CD1c-positive myeloid dendritic cell (primary cell): ENCODE data around the gene TIMM29.
A peak's percentile ranks its signal among the peaks of the same experiment; 100 is the strongest.
"Not testable (repeated sequence)": the region's sequence is repeated elsewhere in the genome, so short reads cannot be mapped to it uniquely, and the experiment has no call there.

ENCODE experiments used
- DNase-seq: peaks from one replicate; pipeline ENCODE4 v3.0.0-alpha.2; 2016; ENCODE audit errors: extremely low spot score

Gene TIMM29

DNA sequence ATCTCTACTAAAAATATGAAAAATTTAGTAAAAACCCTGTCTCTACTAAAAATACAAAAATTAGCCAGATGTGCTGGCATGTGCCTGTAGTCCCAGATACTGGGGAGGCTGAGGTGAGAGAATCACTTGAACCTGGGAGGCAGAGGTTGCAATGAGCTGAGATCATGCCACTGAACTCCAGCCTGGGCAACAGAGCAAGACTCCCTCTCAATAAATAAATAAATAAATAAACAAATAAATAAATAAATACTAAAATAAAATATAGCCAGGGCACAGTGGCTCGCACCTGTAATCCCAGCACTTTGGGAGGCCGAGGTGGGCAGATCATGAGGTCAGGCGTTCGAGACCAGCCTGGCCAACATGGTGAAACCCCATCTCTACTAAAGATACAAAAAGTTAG lies 14.8 kb downstream of the TIMM29 start:
- not testable (repeated sequence) for DNase-seq

DNA sequence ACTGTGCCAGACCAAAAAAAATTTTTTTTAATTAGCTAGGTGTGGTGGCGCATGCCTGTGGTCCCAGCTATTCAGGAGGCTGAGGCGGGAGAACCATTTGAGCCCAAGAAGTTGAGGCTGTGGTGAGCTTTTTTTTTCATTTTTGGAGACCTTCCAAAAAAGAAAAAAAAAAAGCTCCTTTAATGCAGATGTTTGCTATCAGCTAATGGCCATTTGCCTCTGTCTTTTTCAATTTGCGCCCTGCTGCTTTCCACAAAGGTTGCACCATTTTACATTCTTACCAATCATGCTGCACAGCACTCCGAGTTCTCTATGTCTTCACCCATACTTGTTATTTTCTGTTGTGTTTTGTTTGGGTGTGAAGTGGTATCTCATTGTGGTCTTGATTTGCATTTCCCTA lies 16.7 kb downstream of the TIMM29 start:
- no peak for DNase-seq

- no peak for DNase-seq
These were observed 18.5 kb downstream of the TIMM29 start for GRCh38 chr19:10946958-10947657.

GRCh38 chr19:10952809-10953208 lies 24.2 kb downstream of the TIMM29 start:
- DNase-seq = no peak

DNA sequence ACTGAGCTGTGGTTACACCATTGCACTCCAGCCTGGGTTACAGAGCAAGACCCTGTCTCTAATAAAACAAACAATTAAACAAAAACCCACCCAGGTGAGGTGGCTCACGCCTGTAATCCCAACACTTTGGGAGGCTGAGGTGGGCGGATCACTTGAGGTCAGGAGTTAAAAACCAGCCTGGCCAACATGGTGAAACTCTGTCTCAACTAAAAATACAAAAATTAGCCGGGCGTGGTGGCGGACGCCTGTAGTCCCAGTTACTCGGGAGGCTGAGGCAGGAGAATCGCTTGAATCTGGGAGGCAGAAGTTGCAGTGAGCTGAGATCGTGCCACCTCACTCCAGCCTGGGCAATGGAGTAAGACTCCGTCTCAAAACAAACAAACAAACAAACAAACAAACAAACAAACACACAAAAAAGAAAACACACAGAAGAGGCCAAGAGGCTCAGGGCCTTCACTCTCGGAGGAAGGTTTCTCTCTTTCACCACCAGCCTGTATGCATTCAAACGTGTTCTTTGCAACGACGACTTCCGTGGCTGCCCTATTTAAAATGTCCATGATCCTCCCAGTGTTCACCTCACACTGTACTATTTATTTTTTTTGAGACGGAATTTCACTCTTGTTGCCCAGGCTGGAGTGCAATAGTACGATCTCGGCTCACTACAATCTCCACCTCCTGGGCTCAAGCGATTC lies 30.8 kb downstream of the TIMM29 start:
- not testable (repeated sequence) for DNase-seq

GRCh38 chr19:10960314-10961072 lies 31.9 kb downstream of the TIMM29 start, which contains the start of gene SMARCA4:
TSS of gene SMARCA4 (plus strand) at chr19:10961030. CDS start at chr19:10984152, 23,122 bp downstream.
- peak; percentile 100 for DNase-seq

GRCh38 chr19:10961073-10961860 lies 32.7 kb downstream of the TIMM29 start:
- DNase-seq = no peak

- no peak for DNase-seq
These were observed 34.3 kb downstream of the TIMM29 start for GRCh38 chr19:10962863-10963262.

- DNase-seq = no peak
These were observed 35.3 kb downstream of the TIMM29 start for GRCh38 chr19:10963865-10964264.

GRCh38 chr19:10964903-10965302 lies 36.3 kb downstream of the TIMM29 start:
- no peak for DNase-seq

- no peak for DNase-seq
These were observed 36.8 kb downstream of the TIMM29 start for GRCh38 chr19:10965398-10965797.

- DNase-seq = no peak
These were observed 38.2 kb downstream of the TIMM29 start for GRCh38 chr19:10966809-10967208.

GRCh38 chr19:10968527-10969135 lies 40.0 kb downstream of the TIMM29 start:
- no peak for DNase-seq

DNA sequence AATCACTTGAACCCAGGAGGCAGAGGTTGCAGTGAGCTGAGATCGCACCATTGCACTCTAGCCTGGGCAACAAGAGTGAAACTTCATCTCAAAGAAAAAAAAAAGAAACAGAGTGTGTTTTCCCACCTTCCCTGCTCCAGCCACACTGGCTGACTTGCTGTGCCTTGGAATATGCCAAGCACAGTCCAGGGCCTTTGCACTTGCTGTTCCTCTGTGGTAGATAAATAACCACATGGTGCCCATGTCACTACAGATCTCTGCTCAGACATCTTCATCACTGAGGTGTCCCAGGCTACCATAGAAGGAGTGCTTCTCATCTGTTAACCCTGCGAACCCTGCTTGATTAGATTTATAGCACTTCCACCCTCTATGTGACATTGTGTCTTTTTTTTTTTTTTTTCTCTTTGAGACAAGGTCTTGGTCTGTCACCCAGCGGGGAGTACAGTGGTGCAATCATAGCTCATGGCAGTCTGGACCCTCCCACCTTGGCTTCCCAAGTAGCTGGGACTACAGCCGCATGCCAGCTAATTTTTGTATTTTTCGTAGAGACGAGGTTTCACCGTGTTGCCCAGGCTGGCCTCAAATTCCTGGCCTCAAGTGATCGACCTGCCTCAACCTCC lies 42.6 kb downstream of the TIMM29 start:
- no peak for DNase-seq

DNA sequence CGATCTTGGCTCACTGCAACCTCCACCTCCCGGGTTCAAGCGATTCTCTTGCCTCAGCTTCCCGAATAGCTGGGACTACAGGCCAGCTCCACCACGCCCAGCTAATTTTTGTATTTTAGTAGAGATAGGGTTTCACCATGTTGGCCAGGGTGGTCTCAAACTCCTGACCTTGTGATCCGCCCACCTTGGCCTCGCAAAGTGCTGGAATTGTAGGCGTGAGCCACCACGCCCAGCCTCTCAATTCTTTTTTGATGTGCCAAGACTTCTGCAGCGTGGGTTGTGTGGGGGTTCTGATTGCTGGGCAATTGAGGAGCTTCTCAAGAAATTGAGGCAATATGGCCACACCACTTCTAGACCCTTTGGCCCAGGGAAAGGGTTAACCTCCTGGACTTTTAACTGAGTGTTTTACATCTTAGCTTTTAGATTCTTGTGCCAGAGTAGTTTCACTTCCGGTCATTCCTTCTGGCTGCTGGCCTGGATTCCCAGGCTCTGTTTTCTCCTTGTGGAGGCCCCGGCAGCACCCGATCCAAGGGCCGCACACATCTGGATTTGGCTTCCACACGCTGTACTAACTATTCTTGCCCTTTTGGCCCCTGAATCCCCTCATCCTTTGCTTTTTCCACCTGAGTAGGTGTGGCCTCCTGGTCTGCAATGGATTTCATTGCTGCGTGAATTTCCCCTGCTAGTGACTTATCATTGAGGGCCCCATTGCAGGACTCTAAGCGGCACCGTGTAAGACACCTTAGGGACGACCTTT lies 46.9 kb downstream of the TIMM29 start:
- no peak for DNase-seq

DNA sequence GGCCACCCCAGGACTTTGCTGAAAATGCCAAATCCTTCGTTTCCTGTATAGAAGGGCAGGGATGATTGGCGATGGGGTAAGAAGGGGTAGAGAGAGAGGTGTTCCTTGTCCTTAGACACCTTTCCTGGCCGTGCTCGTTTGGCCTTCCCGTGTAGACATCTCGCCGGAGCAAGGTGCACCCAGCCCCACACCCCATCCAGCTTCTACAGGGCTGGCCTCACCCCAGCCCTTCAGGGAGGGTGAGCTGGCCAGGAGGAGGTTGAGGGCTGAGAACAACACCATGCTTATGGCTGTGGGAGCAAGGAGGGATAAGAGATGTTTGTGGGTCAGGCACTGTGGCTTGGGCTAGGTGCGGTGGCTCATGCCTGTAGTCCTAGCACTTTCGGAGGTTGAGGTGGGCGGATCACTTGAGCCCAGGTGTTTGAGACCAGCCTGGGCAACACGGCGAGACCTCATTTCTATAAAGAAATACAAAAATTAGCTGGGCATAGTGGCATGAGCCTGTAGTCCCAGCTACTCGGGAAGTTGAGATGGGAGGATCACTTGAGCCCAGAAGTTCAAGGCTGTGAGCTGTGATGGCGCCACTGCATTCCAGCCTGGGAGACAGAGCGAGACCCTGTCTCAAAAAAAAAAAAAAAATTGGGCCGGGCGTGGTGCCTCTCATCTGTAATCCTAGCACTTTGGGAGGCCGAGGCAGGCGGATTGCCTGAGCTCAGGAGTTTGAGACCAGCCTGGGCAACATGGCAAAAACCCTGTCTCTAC lies 47.7 kb downstream of the TIMM29 start:
- no peak for DNase-seq

- no peak for DNase-seq
These were observed 49.1 kb downstream of the TIMM29 start for GRCh38 chr19:10977742-10978092.
